ENCODE results near the gene CDH16.
"Not testable (repeated sequence)": the region's sequence is repeated elsewhere in the genome, so short reads cannot be mapped to it uniquely, and the experiment has no call there.

CDH16 gene

GRCh38 chr16:66947302-66948065 is 28.8 kb upstream of the CDH16 start:
- DNase-seq: peak; percentile 67

DNA sequence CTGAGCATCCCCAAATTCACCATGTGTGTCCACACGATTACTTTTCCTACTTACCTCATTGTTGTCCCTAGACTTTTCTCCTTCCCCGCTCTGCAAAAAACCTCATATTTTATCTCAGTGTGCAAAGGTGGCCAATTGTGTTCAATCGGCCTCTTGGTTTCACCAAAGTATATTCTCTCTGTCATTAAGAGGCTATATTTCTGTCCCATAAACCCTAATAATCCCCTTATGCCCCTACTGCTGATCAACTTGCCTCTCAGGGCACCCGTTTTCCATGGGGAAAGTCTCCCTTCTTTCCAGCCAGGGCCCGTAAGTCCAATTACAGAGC is 28.3 kb upstream of the CDH16 start:
- no peak for DNase-seq

DNA sequence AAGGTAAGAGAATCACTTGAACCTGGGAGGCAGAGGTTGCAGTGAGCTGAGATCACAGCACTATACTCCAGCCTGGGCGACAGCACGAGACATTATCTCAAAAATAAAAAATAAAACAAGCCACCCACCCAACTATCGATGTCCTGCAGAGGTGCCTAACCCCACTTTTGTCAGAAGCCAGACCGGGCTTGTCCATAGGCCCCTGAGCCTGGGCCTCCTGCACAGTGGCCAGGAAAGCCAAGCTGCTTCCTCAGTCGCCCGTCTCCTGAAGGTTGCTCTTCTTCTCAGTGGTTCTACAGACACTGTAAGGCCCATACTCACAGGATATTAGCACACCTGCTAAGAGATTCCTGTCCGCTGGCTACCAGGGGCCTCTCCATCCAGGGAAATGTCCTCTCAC is 27.9 kb upstream of the CDH16 start:
- no peak for DNase-seq

GRCh38 chr16:66945939-66946338 is 27.3 kb upstream of the CDH16 start:
- no peak for DNase-seq

DNA sequence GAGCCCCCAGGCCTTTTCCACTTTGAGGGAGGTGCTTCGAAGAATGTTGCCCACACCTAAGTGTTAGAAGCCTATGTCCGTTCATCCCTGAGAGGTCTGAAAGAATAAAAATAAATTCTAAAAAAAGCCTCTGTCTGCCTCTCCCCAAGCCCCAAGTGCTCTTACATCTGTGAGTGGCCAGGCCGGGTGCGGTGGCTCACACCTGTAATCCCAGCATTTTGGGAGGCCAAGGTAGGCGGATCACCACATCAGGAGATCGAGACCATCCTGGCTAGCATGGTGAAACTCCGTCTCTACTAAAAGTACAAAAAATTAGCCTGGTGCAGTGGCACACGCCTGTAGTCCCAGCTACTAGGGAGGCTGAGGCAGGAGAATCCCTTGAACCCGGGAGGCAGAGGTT is 26.3 kb upstream of the CDH16 start:
- not testable (repeated sequence) for DNase-seq

- DNase-seq: no peak
These were observed 25.4 kb upstream of the CDH16 start for GRCh38 chr16:66944054-66944441.

DNA sequence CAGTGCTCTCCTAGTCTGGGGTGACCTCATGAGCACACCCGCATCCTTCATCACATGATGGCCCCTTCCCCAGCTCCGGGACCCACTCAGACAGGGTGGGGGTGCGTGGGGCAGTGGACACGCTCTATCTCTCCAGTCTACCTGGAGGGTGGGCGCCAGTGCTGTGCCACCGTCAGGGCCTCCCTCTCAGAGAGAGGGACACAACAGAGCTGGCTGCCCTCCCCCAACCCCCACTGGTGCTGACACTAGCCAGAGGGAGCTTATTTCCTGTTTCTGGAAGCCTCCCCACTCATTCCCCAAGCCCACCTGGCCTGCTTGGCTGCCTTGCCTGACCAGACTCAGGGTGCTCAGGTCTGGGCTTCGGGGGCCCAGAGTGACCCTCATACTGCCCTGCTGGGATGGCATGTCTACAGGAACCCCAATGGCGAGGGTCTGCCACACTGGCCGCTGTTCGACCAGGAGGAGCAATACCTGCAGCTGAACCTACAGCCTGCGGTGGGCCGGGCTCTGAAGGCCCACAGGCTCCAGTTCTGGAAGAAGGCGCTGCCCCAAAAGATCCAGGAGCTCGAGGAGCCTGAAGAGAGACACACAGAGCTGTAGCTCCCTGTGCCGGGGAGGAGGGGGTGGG is 24.9 kb upstream of the CDH16 start:
- DNase-seq: no peak

GRCh38 chr16:66942981-66943380 is 24.3 kb upstream of the CDH16 start:
- DNase-seq: no peak

DNA sequence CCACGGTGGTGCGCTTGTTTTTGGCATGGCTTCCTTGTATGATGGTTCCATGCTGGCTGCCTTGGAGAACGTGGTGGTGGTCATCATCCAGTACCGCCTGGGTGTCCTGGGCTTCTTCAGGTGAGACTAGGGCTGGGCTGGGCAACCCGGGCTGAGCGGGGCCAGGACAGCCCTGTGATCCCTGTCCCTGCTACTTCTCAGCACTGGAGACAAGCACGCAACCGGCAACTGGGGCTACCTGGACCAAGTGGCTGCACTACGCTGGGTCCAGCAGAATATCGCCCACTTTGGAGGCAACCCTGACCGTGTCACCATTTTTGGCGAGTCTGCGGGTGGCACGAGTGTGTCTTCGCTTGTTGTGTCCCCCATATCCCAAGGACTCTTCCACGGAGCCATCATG is 21.6 kb upstream of the CDH16 start:
- DNase-seq: no peak

- DNase-seq: no peak
These were observed 20.7 kb upstream of the CDH16 start for GRCh38 chr16:66939366-66939765.

DNA sequence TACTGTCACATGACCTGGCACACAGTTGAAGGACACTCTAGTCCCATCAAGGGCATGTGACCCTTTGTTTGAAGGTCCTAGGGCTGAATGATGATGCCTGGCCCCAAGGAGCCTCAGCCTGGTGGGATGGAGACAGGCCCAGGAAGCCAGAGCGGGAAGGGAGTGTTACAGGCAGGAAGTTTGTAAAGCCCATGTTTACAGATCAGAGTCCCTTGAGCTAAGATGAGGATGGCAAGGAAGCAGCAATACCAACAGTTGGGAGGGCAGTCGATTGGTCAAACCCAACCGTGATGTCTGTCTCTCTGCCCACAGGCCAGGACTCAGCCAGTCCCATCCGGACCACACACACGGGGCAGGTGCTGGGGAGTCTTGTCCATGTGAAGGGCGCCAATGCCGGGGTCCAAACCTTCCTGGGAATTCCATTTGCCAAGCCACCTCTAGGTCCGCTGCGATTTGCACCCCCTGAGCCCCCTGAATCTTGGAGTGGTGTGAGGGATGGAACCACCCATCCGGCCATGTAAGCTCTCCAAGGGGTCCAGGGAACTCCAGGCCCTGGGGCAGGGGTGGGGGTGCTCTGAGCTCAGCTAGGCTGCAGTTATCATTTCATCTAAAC is 19.1 kb upstream of the CDH16 start:
- DNase-seq: no peak

- no peak for DNase-seq
These were observed 18.3 kb upstream of the CDH16 start for GRCh38 chr16:66936889-66937554.

GRCh38 chr16:66936462-66936861 is 17.8 kb upstream of the CDH16 start:
- DNase-seq: no peak

DNA sequence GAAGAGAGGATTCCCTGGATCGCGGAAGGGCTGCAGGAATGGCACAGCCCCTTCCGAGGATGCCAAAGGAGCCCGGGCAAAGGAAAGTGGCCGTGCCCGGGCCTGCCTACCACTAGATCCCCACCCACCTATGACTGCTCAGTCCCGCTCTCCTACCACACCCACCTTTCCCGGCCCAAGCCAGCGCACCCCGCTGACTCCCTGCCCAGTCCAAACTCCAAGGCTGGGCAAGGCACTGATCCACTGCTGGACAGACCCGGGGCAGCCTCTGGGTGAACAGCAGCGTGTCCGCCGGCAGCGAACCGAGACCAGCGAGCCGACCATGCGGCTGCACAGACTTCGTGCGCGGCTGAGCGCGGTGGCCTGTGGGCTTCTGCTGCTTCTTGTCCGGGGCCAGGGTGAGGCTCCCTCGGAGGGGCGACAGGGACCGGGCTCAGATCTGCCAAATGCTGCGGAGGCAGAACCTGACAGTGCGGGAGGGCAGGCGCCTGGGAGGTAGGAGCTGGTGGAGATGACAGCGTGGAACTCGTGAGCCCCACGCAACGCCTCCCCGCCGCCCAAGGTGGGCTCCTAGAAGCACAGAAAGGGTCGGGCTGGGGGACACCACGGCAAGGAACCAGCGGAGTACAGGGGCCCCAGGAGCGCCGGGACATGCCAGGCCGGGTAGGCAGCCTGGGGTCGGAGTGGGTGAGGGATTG is 16.8 kb upstream of the CDH16 start, which contains the start of gene CES2:
Gene CES2 (plus strand): TSS at position 203 of the 698 bp plus-strand sequence. CDS start 120 bp downstream, at position 323.
- DNase-seq: no peak

DNA sequence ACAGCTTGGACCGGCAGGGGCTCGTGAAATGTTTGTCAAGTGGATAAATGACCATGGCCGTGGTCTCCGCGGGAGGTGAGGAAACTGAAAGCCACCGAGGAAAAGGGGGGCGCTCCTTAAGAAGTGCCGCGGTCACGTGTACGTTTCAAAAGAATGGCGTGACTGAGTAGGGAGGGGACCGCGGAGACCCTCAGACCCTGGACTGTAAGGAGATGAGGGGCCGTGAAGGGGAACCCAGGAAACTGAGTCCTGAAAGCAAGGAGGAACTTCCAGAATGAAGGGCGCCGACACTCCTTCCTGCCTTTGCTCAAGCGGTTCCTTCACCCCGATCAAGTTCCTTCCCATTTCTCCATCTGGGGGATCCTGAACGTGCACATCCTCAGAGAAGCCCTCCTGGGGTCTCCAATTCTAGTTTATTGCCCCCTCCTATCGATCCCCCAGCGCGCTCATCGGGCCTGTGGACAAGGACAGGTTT is 16.2 kb upstream of the CDH16 start:
- DNase-seq: not testable (repeated sequence)

DNA sequence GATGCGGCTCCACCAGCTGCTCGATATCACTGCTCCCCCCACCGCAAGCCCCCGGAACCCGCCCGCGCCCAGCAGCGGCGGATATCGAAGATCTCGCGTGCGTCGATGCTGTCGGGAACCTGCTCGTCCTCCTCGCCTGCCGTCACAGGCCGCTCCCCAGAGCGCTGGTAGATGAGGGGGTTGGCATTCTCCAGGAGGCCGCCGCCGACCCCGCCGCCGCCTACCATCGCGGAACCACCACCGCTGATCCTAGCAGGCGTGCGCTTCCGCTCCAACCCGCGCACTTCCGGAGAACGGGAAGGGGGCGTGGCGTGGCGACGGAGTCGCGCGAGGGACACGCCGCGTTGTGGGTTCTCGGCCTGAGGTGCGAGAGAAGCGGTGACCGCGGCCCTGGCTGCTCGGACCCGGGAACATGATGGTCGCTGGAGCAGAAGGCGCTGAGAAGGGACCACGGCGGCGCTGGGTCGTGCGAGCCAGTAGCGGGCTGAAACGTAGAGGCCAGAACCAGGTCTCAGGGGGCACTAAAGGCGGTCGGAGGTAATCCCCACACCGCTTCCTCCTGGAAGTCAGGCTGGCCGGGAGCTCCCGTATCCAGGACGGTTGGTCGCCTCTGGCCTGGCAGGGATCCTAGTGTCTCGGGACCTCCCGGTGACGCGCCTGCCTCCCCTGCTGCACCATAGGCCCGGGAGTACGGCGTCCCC is 15.6 kb upstream of the CDH16 start, which contains the start of gene CIAO2B:
Gene CIAO2B (minus strand): TSS at position 265 of the 701 bp plus-strand sequence. CDS start 38 bp downstream, at position 227.
- DNase-seq: peak; percentile 83

- DNase-seq: no peak
These were observed 15.1 kb upstream of the CDH16 start for GRCh38 chr16:66933776-66934137.

DNA sequence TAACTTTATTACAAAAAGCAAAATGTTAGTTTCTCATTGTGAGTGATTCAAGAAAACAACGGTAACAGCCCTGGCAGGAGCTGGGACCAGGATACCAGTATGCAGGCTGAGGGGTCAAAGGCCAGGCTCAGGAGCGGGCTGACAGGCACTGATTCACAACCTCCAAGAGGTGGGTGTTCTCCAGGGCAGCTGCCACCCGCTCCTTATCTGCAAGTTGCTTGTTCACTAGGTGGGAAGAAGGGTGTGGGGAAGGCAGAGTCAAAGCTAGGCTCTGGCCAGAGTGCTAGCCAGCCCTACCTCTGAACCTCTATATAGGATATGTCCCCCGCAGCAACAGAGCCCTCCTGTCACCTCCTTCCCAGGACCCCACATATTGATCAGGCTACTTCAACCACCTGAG is 13.4 kb upstream of the CDH16 start:
- DNase-seq: no peak

DNA sequence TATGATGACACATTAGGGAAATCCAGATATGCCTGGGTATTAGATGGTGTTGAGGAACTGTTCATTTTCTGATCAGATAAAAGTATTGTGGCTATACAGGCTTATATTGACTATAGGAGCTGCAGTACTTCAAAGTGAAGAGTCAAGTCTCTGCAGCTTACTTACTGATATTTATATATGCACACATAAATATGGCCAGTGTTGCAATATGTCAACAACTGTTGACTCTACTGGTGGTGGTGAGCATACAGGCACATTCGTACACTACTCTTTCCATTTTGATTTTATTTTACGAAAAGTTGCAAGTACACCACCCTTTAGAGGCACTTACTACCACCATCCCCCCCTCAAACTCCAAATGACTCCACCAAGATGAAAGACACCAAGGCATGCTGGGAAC is 13.0 kb upstream of the CDH16 start:
- DNase-seq: no peak

- no peak for DNase-seq
These were observed 11.5 kb upstream of the CDH16 start for GRCh38 chr16:66930189-66930588.

GRCh38 chr16:66928702-66929388 is 10.2 kb upstream of the CDH16 start:
- DNase-seq: no peak
